GM12878 (cell line): Measurements from ENCODE around the gene SEMA3C. TPM values are rescaled to one million over a fixed set of nuclear protein-coding genes. Genes with fewer than 3 reads are reported as not detected.

Source experiments
- ATAC-seq: fragments of 200-7000 bp; cut with Tn5 transposase; 3 replicates; pipeline ENCODE4 v1.9.1; 2020; ENCODE audit warnings: mild to moderate bottlenecking, moderate library complexity
- BruUV-seq: library from RNA; stranded (reverse); fragments of 400-500 nt; replicated peaks from 2 replicates; lab custom pipeline; 2021; lab: Mats Ljungman, UMichigan
- CTCF ChIA-PET: fragments of 300-600 bp; sonication (Branson Sonifier 250); formaldehyde crosslinking; extraction: SDS; loops from one replicate; lab custom pipeline; 2021; ENCODE audit warnings: inconsistent platforms; lab: Yijun Ruan, JAX
- POLR2A ChIA-PET: fragments of 350-600 bp; formaldehyde crosslinking; extraction: SDS; loops from one replicate; lab custom pipeline; 2021; ENCODE audit warnings: inconsistent platforms; lab: Charles Lee
- RAD21 ChIA-PET: fragments of 300-600 bp; sonication (Branson Sonifier 250); formaldehyde crosslinking; loops from one replicate; lab custom pipeline; 2023; ENCODE audit warnings: antibody characterized with exemption; ENCODE audit not compliant: unreplicated experiment; lab: Charles Lee
- SMC1A ChIA-PET: fragments of 300-600 bp; sonication (Branson Sonifier 250); formaldehyde crosslinking; loops from one replicate; lab custom pipeline; 2023; ENCODE audit not compliant: unreplicated experiment, uncharacterized antibody; lab: Charles Lee
- DNase-seq: peaks from one replicate; pipeline ENCODE4 v3.0.0-alpha.2; 2011; ENCODE audit warnings: low read depth, low spot score
- FAIRE-seq: peaks from 3 replicates; lab custom pipeline; 2011; peaks lifted over from hg19 to GRCh38; lab: Jason Lieb, UNC
- H2AFZ ChIP-seq: 2 replicates; pipeline ENCODE4 v1.6.0; 2011; ENCODE audit warnings: low read depth, low read length, control low read depth; ENCODE audit not compliant: control insufficient read depth
- H3K27ac ChIP-seq: 2 replicates; pipeline ENCODE4 v1.5.1; 2011; ENCODE audit warnings: control low read depth; ENCODE audit not compliant: control insufficient read depth, insufficient read depth
- H3K27me3 ChIP-seq, 2 experiments: replicated peaks in 1 of 2; 2 replicates each; pipeline versions ENCODE4 v1.6.0 to v1.6.1; 2011; ENCODE audit warnings: low read length in 1 of 2; ENCODE audit not compliant: control insufficient read depth in 2 of 2, insufficient read depth in 2 of 2
- H3K36me3 ChIP-seq, 2 experiments: 2 replicates each; pipeline ENCODE4 v1.5.1; 2011; ENCODE audit warnings: low read length in 1 of 2; ENCODE audit not compliant: control insufficient read depth in 2 of 2, insufficient read depth in 2 of 2
- H3K4me1 ChIP-seq: 2 replicates; pipeline ENCODE4 v1.6.1; 2011; ENCODE audit warnings: mild to moderate bottlenecking, low read length, moderate library complexity, mixed read lengths; ENCODE audit not compliant: control insufficient read depth, insufficient read depth
- H3K4me2 ChIP-seq: 2 replicates; pipeline ENCODE4 v1.6.0; 2011; ENCODE audit warnings: control low read depth; ENCODE audit not compliant: control insufficient read depth, insufficient read depth
- H3K4me3 ChIP-seq: fragments of 200-600 bp; sonication (generic); 2 replicates; pipeline ENCODE4 v1.5.1; 2016
- H3K79me2 ChIP-seq: 2 replicates; pipeline ENCODE4 v1.6.0; 2011; ENCODE audit warnings: low read length; ENCODE audit not compliant: control insufficient read depth, insufficient read depth
- H3K9ac ChIP-seq: 2 replicates; pipeline ENCODE4 v1.8.0; 2011; ENCODE audit warnings: low read length, control low read depth, mixed read lengths; ENCODE audit not compliant: control insufficient read depth, insufficient read depth
- H3K9me3 ChIP-seq: replicated peaks from 3 replicates; pipeline ENCODE4 v1.5.1; 2011; ENCODE audit warnings: mild to moderate bottlenecking, low read length; ENCODE audit not compliant: control insufficient read depth, insufficient read depth
- H4K20me1 ChIP-seq: 2 replicates; pipeline ENCODE4 v1.6.0; 2011; ENCODE audit not compliant: control insufficient read depth, insufficient read depth
- CBX5 ChIP-seq: sonication (generic); IDR thresholded peaks from 2 replicates; pipeline ENCODE4 v1.6.1; 2016; ENCODE audit warnings: low read depth, moderate library complexity, mild to moderate bottlenecking, inconsistent platforms
- CEBPB ChIP-seq, 2 experiments: fragments of 150-350 bp in 1 of 2; IDR thresholded peaks; 2 replicates each; pipeline ENCODE4 v1.6.1; 2012 to 2014; ENCODE audit warnings: low read depth in 2 of 2, low read length in 2 of 2, borderline replicate concordance in 1 of 2, inconsistent platforms in 1 of 2
- DPF2 ChIP-seq: fragments of 450-650 bp; IDR thresholded peaks from 2 replicates; pipeline ENCODE4 v1.6.1; 2017; ENCODE audit warnings: mild to moderate bottlenecking
- EP300 ChIP-seq, 2 experiments: fragments of 150-350 bp in 1 of 2; IDR thresholded peaks; 2 replicates each; pipeline ENCODE4 v1.6.1; 2011 to 2012; ENCODE audit warnings: low read depth in 2 of 2, low read length in 2 of 2, borderline replicate concordance in 1 of 2, improper control_type of control experiment in 1 of 2, inconsistent platforms in 1 of 2; ENCODE audit not compliant: control insufficient read depth in 1 of 2
- HCFC1 ChIP-seq: fragments of 150-350 bp; IDR thresholded peaks from 2 replicates; pipeline ENCODE4 v1.6.1; 2014; ENCODE audit warnings: low read length
- HDAC2 ChIP-seq: fragments of 200-600 bp; sonication (generic); IDR thresholded peaks from 2 replicates; pipeline ENCODE4 v1.6.1; 2017
- IKZF1 ChIP-seq: fragments of 450-650 bp; conservative IDR thresholded peaks from 2 replicates; pipeline ENCODE4 v1.6.1; 2017; ENCODE audit warnings: antibody characterized with exemption, mild to moderate bottlenecking
- MYB ChIP-seq: fragments of 150-350 bp; IDR thresholded peaks from 2 replicates; pipeline ENCODE4 v1.6.1; 2014; ENCODE audit warnings: mild to moderate bottlenecking, low read depth, low read length, borderline replicate concordance
- NFYA ChIP-seq: IDR thresholded peaks from 2 replicates; pipeline ENCODE4 v1.6.1; 2011; ENCODE audit warnings: low read depth, mild to moderate bottlenecking, low read length, improper control_type of control experiment, borderline replicate concordance
- NR2F1 ChIP-seq: fragments of 450-650 bp; conservative IDR thresholded peaks from 2 replicates; pipeline ENCODE4 v1.6.1; 2017; ENCODE audit warnings: mild to moderate bottlenecking
- PML ChIP-seq: IDR thresholded peaks from 2 replicates; pipeline ENCODE4 v1.6.1; 2012; ENCODE audit warnings: low read length, inconsistent platforms
- RBBP5 ChIP-seq: fragments of 200-600 bp; sonication (generic); conservative IDR thresholded peaks from 2 replicates; pipeline ENCODE4 v1.6.1; 2016
- RCOR1 ChIP-seq: conservative IDR thresholded peaks from 2 replicates; pipeline ENCODE4 v1.6.1; 2012; ENCODE audit warnings: low read depth, low read length, improper control_type of control experiment
- SMAD5 ChIP-seq: IDR thresholded peaks from 2 replicates; pipeline ENCODE4 v1.6.1; 2016; ENCODE audit warnings: antibody characterized with exemption, low read depth
- STAT1 ChIP-seq: fragments of 450-650 bp; conservative IDR thresholded peaks from 2 replicates; pipeline ENCODE4 v1.6.1; 2014; ENCODE audit warnings: antibody characterized with exemption, mild to moderate bottlenecking
- ZNF274 ChIP-seq: IDR thresholded peaks from one replicate; pipeline ENCODE4 v1.8.0; 2011; ENCODE audit not compliant: insufficient read length, insufficient read depth
- WGBS: methylation state at CpG from one replicate; pipeline ENCODE4 v1.1.6; 2016; ENCODE audit warnings: low lambda C conversion rate; ENCODE audit not compliant: insufficient replicate concordance, insufficient coverage; ENCODE audit errors: missing lambda C conversion rate; 5-methylcytosine and 5-hydroxymethylcytosine counted together
- in situ Hi-C: fragments of 300-500 bp; cut with MboI; formaldehyde crosslinking; loops from 9 replicates; pipeline ENCODE4 v1.14.3; 2018; ENCODE audit warnings: mixed read lengths
- intact Hi-C: fragments of 100-400 bp; cut with micrococcal nuclease; formaldehyde crosslinking; loops from one replicate; pipeline ENCODE4 v1.14.2; 2022; ENCODE audit not compliant: unreplicated experiment
- polyA plus RNA-seq, 11 experiments: library from polyadenylated mRNA; depleted of rRNA in 4 of 11; unstranded in 6 of 11; stranded (reverse) in 5 of 11; fragments of >200 nt; fragmentation: Nextera tagmentation in 4 of 11; fragmentation: Illumina TruSeq in 1 of 11; extraction: Ambion mirVana in 4 of 11; extraction: Trizol in 1 of 11; gene quantifications; 1 replicate in 1 of 11; 2 replicates in 10 of 11; pipeline versions ENCODE4 v1.2.1 to v1.2.3, GENCODE V29; 2011 to 2016; ENCODE audit warnings: inconsistent platforms in 2 of 11, missing spikeins in 2 of 11, low read depth in 1 of 11
- total RNA-seq, 4 experiments: library from RNA; depleted of rRNA in 3 of 4; stranded (reverse); fragments of >200 nt in 3 of 4; fragmentation: Illumina TruSeq in 1 of 4; extraction: Trizol in 1 of 4; gene quantifications; 2 replicates each; pipeline versions ENCODE4 v1.2.1 to v1.2.3, GENCODE V29; 2013 to 2021
- TF ChIP-seq, protein P1 (sequence below): IDR thresholded peaks from 2 replicates; pipeline ENCODE4 v1.6.1; 2011; ENCODE audit warnings: borderline replicate concordance, low read depth, mild to moderate bottlenecking, moderate library complexity, low read length; ENCODE audit not compliant: insufficient read depth, poor library complexity, severe bottlenecking

Gene SEMA3C
- total and polyA plus RNA-seq, 10 of the 15 experiments (the other 5 are each of a cell fraction or from before 2014, with no cell fraction given) = 0.01 to 0.41 (median 0.11) TPM; not detected in 6

DNA sequence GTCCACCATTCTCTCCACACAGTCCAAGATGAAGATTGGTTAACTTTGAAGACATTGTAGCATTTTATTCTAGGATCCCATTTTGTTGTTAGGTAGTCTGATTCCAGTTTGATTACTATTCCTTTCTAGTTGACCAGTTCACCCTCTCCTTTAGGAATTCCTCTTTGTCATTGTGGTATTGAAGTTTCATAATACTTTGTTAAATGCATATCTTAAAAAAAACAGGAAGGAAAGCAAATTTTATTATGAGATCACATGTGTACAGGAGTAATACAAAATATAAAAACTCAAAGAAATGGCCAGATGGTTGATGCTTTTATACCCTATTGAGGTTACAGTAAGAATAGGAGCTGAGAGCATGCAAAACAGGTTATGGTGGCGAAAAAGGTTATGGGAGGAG, 15.5 kb upstream of the SEMA3C start:
- H3K36me3 ChIP-seq = no peaks in the 10 kb centered on the region
- no peaks in the 10 kb centered on the region for H3K4me1 ChIP-seq
- ChIA-PET SMC1A (no interaction called here), CTCF (no interaction called here), POLR2A (no interaction called here), RAD21 (no interaction called here)
- no peaks in the 10 kb centered on the region for H3K27me3 ChIP-seq
- H3K4me2 ChIP-seq = no peak overlapping the region
- H3K79me2 ChIP-seq = no peaks in the 10 kb centered on the region
- no peak overlapping the region for H3K9ac ChIP-seq
- H4K20me1 ChIP-seq = no peaks in the 10 kb centered on the region
- BruUV-seq = no TSS peak
- no peaks in the 10 kb centered on the region for H3K9me3 ChIP-seq
- 0% methylated on average over 1 of the region's 1 CpG for WGBS
- no peak for ATAC-seq
- in situ Hi-C loops = no loop called here
- FAIRE-seq = no peak
- no peak for TF ChIP-seq CBX5
- TF ChIP-seq RCOR1 = no peak
- TF ChIP-seq NFYA = no peak
- TF ChIP-seq ZNF274 = no peak
- no peak for TF ChIP-seq DPF2
- TF ChIP-seq HCFC1 = no peak
- no peak for TF ChIP-seq HDAC2
- no peak for TF ChIP-seq CEBPB (IDR thresholded peaks at IDR 0.05; ENCODE audit: borderline replicate concordance in 1 of 2, low read depth in 2 of 2, low read length in 2 of 2)
- no peak for TF ChIP-seq EP300 (IDR thresholded peaks at IDR 0.05; ENCODE audit: borderline replicate concordance in 1 of 2, control insufficient read depth in 1 of 2, low read depth in 2 of 2, low read length in 2 of 2)
- TF ChIP-seq SMAD5 = no peak
- no peak for TF ChIP-seq STAT1
- TF ChIP-seq PML = no peak
- TF ChIP-seq, protein P1, sequence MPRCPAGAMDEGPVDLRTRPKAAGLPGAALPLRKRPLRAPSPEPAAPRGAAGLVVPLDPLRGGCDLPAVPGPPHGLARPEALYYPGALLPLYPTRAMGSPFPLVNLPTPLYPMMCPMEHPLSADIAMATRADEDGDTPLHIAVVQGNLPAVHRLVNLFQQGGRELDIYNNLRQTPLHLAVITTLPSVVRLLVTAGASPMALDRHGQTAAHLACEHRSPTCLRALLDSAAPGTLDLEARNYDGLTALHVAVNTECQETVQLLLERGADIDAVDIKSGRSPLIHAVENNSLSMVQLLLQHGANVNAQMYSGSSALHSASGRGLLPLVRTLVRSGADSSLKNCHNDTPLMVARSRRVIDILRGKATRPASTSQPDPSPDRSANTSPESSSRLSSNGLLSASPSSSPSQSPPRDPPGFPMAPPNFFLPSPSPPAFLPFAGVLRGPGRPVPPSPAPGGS = no peak
- no peak for TF ChIP-seq IKZF1
- no peak for TF ChIP-seq MYB
- no peak for TF ChIP-seq RBBP5
- no peak for TF ChIP-seq NR2F1
- intact Hi-C loops = no loop called here
- no peak for DNase-seq
- H3K4me3 ChIP-seq = no peak overlapping the region
- H3K27ac ChIP-seq = no peak overlapping the region
- no peak overlapping the region for H2AFZ ChIP-seq
